OCI-LY1 (cell line): ENCODE data around the gene DSTYK.

ENCODE experiments used
- H2AFZ ChIP-seq: fragments of 200-600 bp; sonication (generic), shearing (Covaris generic); 2 replicates; pipeline ENCODE4 v1.6.0; 2014; ENCODE audit warnings: antibody characterized with exemption, mild to moderate bottlenecking, low read length
- H3F3A ChIP-seq: fragments of 200-600 bp; sonication (generic), shearing (Covaris generic); 2 replicates; pipeline ENCODE4 v1.6.0; 2014; ENCODE audit warnings: mild to moderate bottlenecking, antibody characterized with exemption, low read length, moderate library complexity; ENCODE audit not compliant: insufficient read depth
- H3K27ac ChIP-seq: fragments of 200-600 bp; sonication (generic); 2 replicates; pipeline ENCODE4 v1.5.1; 2014; ENCODE audit warnings: low read length, mixed run types, mild to moderate bottlenecking, low read depth; ENCODE audit not compliant: poor library complexity, severe bottlenecking
- H3K27me3 ChIP-seq: fragments of 200-600 bp; sonication (generic); 2 replicates; pipeline ENCODE4 v1.6.0; 2014; ENCODE audit warnings: antibody characterized with exemption, mild to moderate bottlenecking, low read length, moderate library complexity; ENCODE audit not compliant: insufficient read depth
- H3K36me3 ChIP-seq: fragments of 200-600 bp; sonication (generic); 2 replicates; pipeline ENCODE4 v1.6.1; 2014; ENCODE audit warnings: mild to moderate bottlenecking, antibody characterized with exemption, low read length, moderate library complexity, mixed read lengths; ENCODE audit not compliant: insufficient read depth
- H3K4me1 ChIP-seq: fragments of 200-600 bp; sonication (generic); 2 replicates; pipeline ENCODE4 v1.5.1; 2014; ENCODE audit warnings: mild to moderate bottlenecking, low read length, moderate library complexity; ENCODE audit not compliant: insufficient read depth, severe bottlenecking
- H3K4me2 ChIP-seq: fragments of 200-600 bp; sonication (generic), shearing (Covaris generic); 2 replicates; pipeline ENCODE4 v1.6.1; 2014; ENCODE audit warnings: low read length
- H3K4me3 ChIP-seq: fragments of 200-600 bp; sonication (generic); 2 replicates; pipeline ENCODE4 v1.5.1; 2014; ENCODE audit warnings: low read length, low read depth, mild to moderate bottlenecking, mixed read lengths; ENCODE audit not compliant: poor library complexity, severe bottlenecking
- H3K79me2 ChIP-seq: fragments of 200-600 bp; shearing (Covaris generic); 2 replicates; pipeline ENCODE4 v1.6.1; 2016; ENCODE audit warnings: mixed run types, low read length, mixed read lengths; ENCODE audit not compliant: insufficient read depth
- H3K9ac ChIP-seq: fragments of 200-600 bp; sonication (generic), shearing (Covaris generic); 2 replicates; pipeline ENCODE4 v1.6.1; 2014; ENCODE audit warnings: mild to moderate bottlenecking, low read length, mixed read lengths
- H3K9me2 ChIP-seq: fragments of 200-600 bp; sonication (generic), shearing (Covaris generic); 2 replicates; pipeline ENCODE4 v1.6.1; 2014; ENCODE audit warnings: low read depth, mild to moderate bottlenecking, low read length, mixed read lengths
- H3K9me3 ChIP-seq: fragments of 200-600 bp; shearing (Covaris generic); 2 replicates; pipeline ENCODE4 v1.6.1; 2014; ENCODE audit warnings: low read length, mixed read lengths
- H4K20me1 ChIP-seq: fragments of 200-600 bp; sonication (generic), shearing (Covaris generic); 2 replicates; pipeline ENCODE4 v1.6.0; 2016; ENCODE audit warnings: mild to moderate bottlenecking, low read length; ENCODE audit not compliant: insufficient read depth
- CTCF ChIP-seq: fragments of 200-600 bp; sonication (generic), shearing (Covaris generic); IDR thresholded peaks from 2 replicates; pipeline ENCODE4 v1.5.1; 2017; ENCODE audit warnings: mild to moderate bottlenecking, antibody characterized with exemption, low read length, moderate library complexity, mixed read lengths
- EZH2 ChIP-seq: fragments of 200-600 bp; sonication (generic), shearing (Covaris generic); IDR thresholded peaks from 2 replicates; pipeline ENCODE4 v1.8.0; 2017; ENCODE audit warnings: borderline replicate concordance, mixed run types, mild to moderate bottlenecking, antibody characterized with exemption, low read length, moderate library complexity, mixed read lengths

Gene DSTYK

GRCh38 chr1:205211839-205212536 is 486 bp upstream of the DSTYK start:
- Histone ChIP-seq H3K9me3 (no peaks in the 10 kb centered on the region), H3K36me3 (no peaks in the 10 kb centered on the region; the same call in 1 of the 2 replicates), H3F3A (no peaks in the 10 kb centered on the region), H3K79me2 (no peaks in the 10 kb centered on the region), H3K9ac (peak overlapping the region; percentile 90), H3K4me3 (peak overlapping the region; percentile 94), H3K27ac (no peak overlapping the region), H4K20me1 (no peaks in the 10 kb centered on the region; the same call in 1 of the 2 replicates), H3K9me2 (no peaks in the 10 kb centered on the region), H3K27me3 (no peaks in the 10 kb centered on the region), H3K4me1 (peaks cover 19% of the 10 kb centered on the region), H2AFZ (peak overlapping the region; percentile 36; the same call in 1 of the 2 replicates), H3K4me2 (peak overlapping the region; percentile 72)
- TF ChIP-seq CTCF (no peak), EZH2 (no peak)

- Histone ChIP-seq H3K9ac (peak overlapping the region; percentile 90), H3K79me2 (no peaks in the 10 kb centered on the region), H3K4me1 (peaks cover 19% of the 10 kb centered on the region), H3K4me3 (peak overlapping the region; percentile 94), H3F3A (no peaks in the 10 kb centered on the region), H3K27me3 (no peaks in the 10 kb centered on the region), H3K4me2 (peak overlapping the region; percentile 72), H3K9me2 (no peaks in the 10 kb centered on the region), H3K36me3 (no peaks in the 10 kb centered on the region; the same call in 1 of the 2 replicates), H3K9me3 (no peaks in the 10 kb centered on the region), H4K20me1 (no peaks in the 10 kb centered on the region; the same call in 1 of the 2 replicates), H2AFZ (peak overlapping the region; percentile 89), H3K27ac (no peak overlapping the region)
- TF ChIP-seq EZH2 (no peak), CTCF (no peak)
Observed at GRCh38 chr1:205210756-205211168, 740 bp downstream of the DSTYK start.

- H3K4me3 ChIP-seq = no peak overlapping the region
- H3K9ac ChIP-seq = no peak overlapping the region
- no peaks in the 10 kb centered on the region for H3K9me3 ChIP-seq
- no peaks in the 10 kb centered on the region for H3F3A ChIP-seq
- peaks cover 14% of the 10 kb centered on the region for H3K4me1 ChIP-seq
- H3K79me2 ChIP-seq = no peaks in the 10 kb centered on the region
- no peaks in the 10 kb centered on the region; the same call in 1 of the 2 replicates for H3K36me3 ChIP-seq
- H2AFZ ChIP-seq = no peak overlapping the region
- no peak overlapping the region for H3K4me2 ChIP-seq
- no peak for TF ChIP-seq EZH2
- no peak for TF ChIP-seq CTCF
- H3K27ac ChIP-seq = no peak overlapping the region
- no peaks in the 10 kb centered on the region; the same call in 1 of the 2 replicates for H4K20me1 ChIP-seq
- no peaks in the 10 kb centered on the region for H3K27me3 ChIP-seq
- H3K9me2 ChIP-seq = no peaks in the 10 kb centered on the region
Observed at GRCh38 chr1:205208811-205209210, 2.7 kb downstream of the DSTYK start.
